DND-41 (cell line): Measurements from ENCODE around the gene MYO1C.

Experiments
- ATAC-seq: fragments of 200-7000 bp; cut with Tn5 transposase; 3 replicates; pipeline ENCODE4 v1.9.1; 2021; ENCODE audit warnings: low read depth; ENCODE audit not compliant: insufficient read depth
- DNase-seq: peaks from one replicate; pipeline ENCODE4 v3.0.0-alpha.2; 2020
- H2AFZ ChIP-seq: 2 replicates; pipeline ENCODE4 v1.6.0; 2012; ENCODE audit warnings: low read depth, low read length
- H3K27ac ChIP-seq: 2 replicates; pipeline ENCODE4 v1.5.1; 2012; ENCODE audit warnings: low read length, inconsistent platforms
- H3K27me3 ChIP-seq: fragments of 200-600 bp; sonication (generic); 2 replicates; pipeline ENCODE4 v1.6.0; 2012; ENCODE audit warnings: low read length, mild to moderate bottlenecking, inconsistent platforms; ENCODE audit not compliant: insufficient read depth, poor library complexity
- H3K36me3 ChIP-seq: 2 replicates; pipeline ENCODE4 v1.5.1; 2012; ENCODE audit warnings: low read length, inconsistent platforms; ENCODE audit not compliant: insufficient read depth
- H3K4me1 ChIP-seq: 2 replicates; pipeline ENCODE4 v1.5.1; 2012; ENCODE audit warnings: mild to moderate bottlenecking, low read length; ENCODE audit not compliant: insufficient read depth
- H3K4me2 ChIP-seq: 2 replicates; pipeline ENCODE4 v1.6.0; 2012; ENCODE audit warnings: mild to moderate bottlenecking, moderate library complexity, low read length, inconsistent platforms; ENCODE audit not compliant: insufficient read depth
- H3K4me3 ChIP-seq, 2 experiments: fragments of 200-600 bp in 1 of 2; shearing (Covaris generic) in 1 of 2; 2 replicates each; pipeline ENCODE4 v1.5.1; 2012 to 2016; ENCODE audit warnings: inconsistent platforms in 2 of 2, low read length in 2 of 2, mild to moderate bottlenecking in 2 of 2, low read depth in 1 of 2, moderate library complexity in 1 of 2
- H3K79me2 ChIP-seq: 2 replicates; pipeline ENCODE4 v1.6.0; 2012; ENCODE audit warnings: low read length, inconsistent platforms; ENCODE audit not compliant: insufficient read depth
- H3K9ac ChIP-seq: 2 replicates; pipeline ENCODE4 v1.6.0; 2012; ENCODE audit warnings: low read depth, mild to moderate bottlenecking, inconsistent platforms, low read length, moderate library complexity
- H3K9me3 ChIP-seq: 2 replicates; pipeline ENCODE4 v1.5.1; 2012; ENCODE audit warnings: low read length, moderate library complexity, mild to moderate bottlenecking, inconsistent platforms; ENCODE audit not compliant: insufficient read depth, severe bottlenecking
- H4K20me1 ChIP-seq: 2 replicates; pipeline ENCODE4 v1.6.0; 2012; ENCODE audit warnings: low read length; ENCODE audit not compliant: insufficient read depth
- CTCF ChIP-seq: IDR thresholded peaks from 2 replicates; pipeline ENCODE4 v1.5.1; 2012; ENCODE audit warnings: borderline replicate concordance, low read length, moderate library complexity, mild to moderate bottlenecking; ENCODE audit not compliant: poor library complexity, severe bottlenecking; ENCODE audit errors: extremely low read depth
- EZH2 ChIP-seq: IDR thresholded peaks from 3 replicates; pipeline ENCODE4 v1.6.1; 2012; ENCODE audit warnings: borderline replicate concordance, low read depth, mild to moderate bottlenecking, moderate library complexity, low read length, inconsistent platforms; ENCODE audit not compliant: severe bottlenecking

Gene MYO1C

GRCh38 chr17:1473170-1473569, 19.3 kb downstream of the MYO1C start:
- no peaks in the 10 kb centered on the region for H3K27me3 ChIP-seq
- no peak overlapping the region for H2AFZ ChIP-seq
- ATAC-seq (peak; percentile 49; the same call in 1 of the 3 replicates), DNase-seq (no peak)
- no peak overlapping the region for H3K27ac ChIP-seq
- no peaks in the 10 kb centered on the region for H3K9me3 ChIP-seq
- no peaks in the 10 kb centered on the region for H3K79me2 ChIP-seq
- H3K4me3 ChIP-seq: no peak overlapping the region
- H4K20me1 ChIP-seq: 0 out of 2 replicates have a peak, but pooled peaks cover 5% of the 10 kb centered on the region
- no peak overlapping the region for H3K9ac ChIP-seq
- no peaks in the 10 kb centered on the region for H3K36me3 ChIP-seq
- no peaks in the 10 kb centered on the region for H3K4me1 ChIP-seq
- TF ChIP-seq CTCF (peak; percentile 3), EZH2 (no peak)
- no peak overlapping the region for H3K4me2 ChIP-seq

GRCh38 chr17:1471911-1472821, 20.3 kb downstream of the MYO1C start:
- Histone ChIP-seq H3K4me1 (no peaks in the 10 kb centered on the region), H3K36me3 (no peaks in the 10 kb centered on the region), H3K9me3 (no peaks in the 10 kb centered on the region), H3K9ac (no peak overlapping the region), H2AFZ (no peak overlapping the region), H3K27me3 (no peaks in the 10 kb centered on the region), H4K20me1 (0 out of 2 replicates have a peak, but pooled peaks cover 5% of the 10 kb centered on the region), H3K4me2 (no peak overlapping the region), H3K79me2 (no peaks in the 10 kb centered on the region), H3K4me3 (no peak overlapping the region), H3K27ac (no peak overlapping the region)
- TF ChIP-seq EZH2 (no peak), CTCF (no peak)
- ATAC-seq (no peak), DNase-seq (no peak)

- DNase-seq (no peak), ATAC-seq (no peak)
- Histone ChIP-seq H3K27me3 (no peaks in the 10 kb centered on the region), H3K36me3 (no peaks in the 10 kb centered on the region), H4K20me1 (0 out of 2 replicates have a peak, but pooled peaks cover 5% of the 10 kb centered on the region), H3K4me1 (no peaks in the 10 kb centered on the region), H3K9me3 (no peaks in the 10 kb centered on the region), H3K4me3 (no peak overlapping the region), H3K79me2 (no peaks in the 10 kb centered on the region), H3K9ac (no peak overlapping the region), H3K27ac (no peak overlapping the region), H3K4me2 (no peak overlapping the region), H2AFZ (no peak overlapping the region)
- TF ChIP-seq EZH2 (no peak), CTCF (no peak)
Measured at GRCh38 chr17:1471490-1471889, 21.0 kb downstream of the MYO1C start.
